ENCODE data around the gene RBMS1. TPM values are rescaled to one million over a fixed set of nuclear protein-coding genes. Genes with fewer than 3 reads are reported as not detected.

Gene RBMS1
- total and polyA plus RNA-seq, 4 experiments from 2014 or later: 101 to 131 (median 112) TPM

GRCh38 chr2:160253440-160254188 is 240.0 kb downstream of the RBMS1 start:
- CTCF ChIA-PET (ENCODE audit: partially characterized antibody): interaction anchor here (1.1 to 13.0 kb wide), 8 partner anchors 13 to 810 kb away, joined by 3 to 182 read pairs (median 6); no protein-coding TSS in a partner anchor

GRCh38 chr2:160252900-160253299 is 240.7 kb downstream of the RBMS1 start:
- no peaks in the 10 kb centered on the region for H3K27me3 Mint-ChIP-seq
- DNase-seq: no peak

More at GRCh38 chr2:160253440-160254188, 240.0 kb downstream of the RBMS1 start:
- Histone ChIP-seq H3K27me3 (ENCODE audit: insufficient read depth, low read length) (no peaks in the 10 kb centered on the region), H3K9me3 (ENCODE audit: control insufficient read depth in 1 of 2, low read length in 2 of 2) (no peaks in the 10 kb centered on the region), H3K4me1 (ENCODE audit: insufficient read depth, low read length) (no peaks in the 10 kb centered on the region), H3K36me3 (ENCODE audit: insufficient read depth, low read length) (no peaks in the 10 kb centered on the region), H3K4me3 (ENCODE audit: low read length in 2 of 2) (no peak overlapping the region), H3K27ac (ENCODE audit: low read depth, low read length) (no peak overlapping the region)
- Mint-ChIP-seq H3K36me3 (no peaks in the 10 kb centered on the region), H3K9me3 (peaks cover 0 to 2% (median 0%) of the 10 kb centered on the region in 8 donors), H3K27me3 (no peaks in the 10 kb centered on the region), H3K4me3 (no peak overlapping the region), H3K27ac (no peak overlapping the region), H3K4me1 (peaks cover 0 to 5% (median 0%) of the 10 kb centered on the region in 4 donors)
- POLR2A ChIA-PET (ENCODE audit: partially characterized antibody): no interaction called here
- intact Hi-C loops (cut with micrococcal nuclease): no loop called here
- no peak for DNase-seq

DNA sequence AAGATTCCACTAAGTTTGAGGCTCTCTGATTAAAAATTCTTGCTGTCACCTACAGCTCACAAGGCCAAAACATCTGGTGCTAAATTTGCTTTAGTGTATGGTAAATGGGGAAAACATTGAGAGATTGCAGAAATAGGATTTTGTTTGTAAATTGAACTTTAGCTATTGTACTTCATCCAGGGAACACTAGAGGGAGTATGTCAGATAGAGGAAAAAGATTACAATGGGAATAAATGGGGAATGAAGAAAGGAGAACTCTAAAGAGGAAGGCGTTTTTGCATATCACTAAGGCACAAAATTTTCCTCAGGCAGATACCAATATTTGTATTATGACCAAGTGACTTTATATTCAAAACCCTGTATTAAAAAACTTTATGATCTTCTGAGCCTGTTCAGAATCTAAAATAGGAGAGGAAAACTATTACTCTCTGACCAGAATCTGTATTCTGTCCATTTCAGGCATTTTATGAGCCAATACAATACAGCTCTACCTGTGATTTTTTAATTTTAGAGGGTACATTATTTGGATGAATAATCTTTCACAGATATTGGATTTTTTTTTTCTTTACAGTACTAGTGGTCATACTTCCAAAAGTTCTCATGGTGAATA is 241.2 kb downstream of the RBMS1 start:
- H3K4me3 Mint-ChIP-seq: no peak overlapping the region
- no peaks in the 10 kb centered on the region for H3K9me3 ChIP-seq (ENCODE audit: control insufficient read depth in 1 of 2, low read length in 2 of 2)
- no peaks in the 10 kb centered on the region for H3K4me1 ChIP-seq (ENCODE audit: insufficient read depth, low read length)
- no peaks in the 10 kb centered on the region for H3K27me3 Mint-ChIP-seq
- no peak overlapping the region for H3K4me3 ChIP-seq (ENCODE audit: low read length in 2 of 2)
- peak in 1 of 5 donors; percentile 17 for DNase-seq
- no peak overlapping the region for H3K27ac Mint-ChIP-seq
- H3K27ac ChIP-seq (ENCODE audit: low read depth, low read length): no peak overlapping the region
- POLR2A ChIA-PET (ENCODE audit: partially characterized antibody): interaction anchor here (1.4 kb wide), 1 partner anchor 742 kb away, joined by 4 read pairs; no protein-coding TSS in a partner anchor
- H3K9me3 Mint-ChIP-seq: no peaks in the 10 kb centered on the region
- intact Hi-C loops (cut with micrococcal nuclease): loop anchor here (1.0 kb wide), 4 partner anchors 667 to 811 kb away; no protein-coding TSS in a partner anchor
- no peaks in the 10 kb centered on the region for H3K27me3 ChIP-seq (ENCODE audit: insufficient read depth, low read length)
- H3K36me3 ChIP-seq (ENCODE audit: insufficient read depth, low read length): no peaks in the 10 kb centered on the region
- peaks cover 0 to 5% (median 0%) of the 10 kb centered on the region in 4 donors for H3K4me1 Mint-ChIP-seq
- CTCF ChIA-PET (ENCODE audit: partially characterized antibody): interaction anchor here (0.7 to 13.0 kb wide), 35 partner anchors 8 to 811 kb away, joined by 3 to 182 read pairs (median 4); no protein-coding TSS in a partner anchor
- H3K36me3 Mint-ChIP-seq: no peaks in the 10 kb centered on the region

More at GRCh38 chr2:160252900-160253299, 240.7 kb downstream of the RBMS1 start:
- no peaks in the 10 kb centered on the region for H3K9me3 ChIP-seq (ENCODE audit: control insufficient read depth in 1 of 2, low read length in 2 of 2)
- ChIA-PET CTCF (ENCODE audit: partially characterized antibody) (interaction anchor here (1.1 to 13.0 kb wide), 20 partner anchors 8 to 811 kb away, joined by 3 to 182 read pairs (median 4); no protein-coding TSS in a partner anchor), POLR2A (ENCODE audit: partially characterized antibody) (no interaction called here)
- Mint-ChIP-seq H3K36me3 (no peaks in the 10 kb centered on the region), H3K4me1 (peaks cover 0 to 5% (median 0%) of the 10 kb centered on the region in 4 donors), H3K27ac (no peak overlapping the region), H3K4me3 (no peak overlapping the region), H3K9me3 (peaks cover 0 to 2% (median 0%) of the 10 kb centered on the region in 8 donors)
- H3K4me3 ChIP-seq (ENCODE audit: low read length in 2 of 2): no peak overlapping the region
- no peaks in the 10 kb centered on the region for H3K36me3 ChIP-seq (ENCODE audit: insufficient read depth, low read length)
- no peaks in the 10 kb centered on the region for H3K27me3 ChIP-seq (ENCODE audit: insufficient read depth, low read length)
- intact Hi-C loops (cut with micrococcal nuclease): loop anchor here (1.0 kb wide), 4 partner anchors 666 to 810 kb away; no protein-coding TSS in a partner anchor
- no peaks in the 10 kb centered on the region for H3K4me1 ChIP-seq (ENCODE audit: insufficient read depth, low read length)
- H3K27ac ChIP-seq (ENCODE audit: low read depth, low read length): no peak overlapping the region

DNA sequence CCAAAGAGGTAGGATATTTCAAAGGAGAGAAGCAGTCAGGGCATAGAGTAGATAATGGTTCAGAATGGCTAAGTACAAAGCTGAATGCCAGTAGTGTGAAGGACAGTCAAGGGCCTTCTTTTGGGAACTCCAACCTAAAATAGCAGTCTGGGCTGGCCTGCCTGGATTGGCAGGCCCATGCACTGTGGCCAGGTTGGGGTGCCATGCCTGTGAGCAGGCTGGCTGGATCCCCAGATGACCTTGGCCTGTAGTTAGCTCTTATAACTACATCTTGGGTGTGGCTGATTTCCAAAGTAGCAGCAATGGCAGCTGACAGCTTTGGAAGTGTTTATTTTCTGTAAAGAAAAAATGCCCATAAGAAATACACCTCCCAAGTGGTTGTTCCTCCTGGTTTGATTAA is 242.0 kb downstream of the RBMS1 start:
- Mint-ChIP-seq H3K27me3 (no peaks in the 10 kb centered on the region), H3K36me3 (no peaks in the 10 kb centered on the region), H3K27ac (no peak overlapping the region), H3K4me3 (no peak overlapping the region), H3K9me3 (no peaks in the 10 kb centered on the region), H3K4me1 (peaks cover 0 to 5% (median 0%) of the 10 kb centered on the region in 4 donors)
- intact Hi-C loops (cut with micrococcal nuclease): no loop called here
- no peak overlapping the region for H3K27ac ChIP-seq (ENCODE audit: low read depth, low read length)
- H3K9me3 ChIP-seq (ENCODE audit: control insufficient read depth in 1 of 2, low read length in 2 of 2): no peaks in the 10 kb centered on the region
- no peak for DNase-seq
- no peaks in the 10 kb centered on the region for H3K4me1 ChIP-seq (ENCODE audit: insufficient read depth, low read length)
- no peaks in the 10 kb centered on the region for H3K36me3 ChIP-seq (ENCODE audit: insufficient read depth, low read length)
- ChIA-PET CTCF (ENCODE audit: partially characterized antibody) (interaction anchor here (0.7 to 13.0 kb wide), 37 partner anchors 7 to 1023 kb away, joined by 3 to 182 read pairs (median 4); no protein-coding TSS in a partner anchor), POLR2A (ENCODE audit: partially characterized antibody) (interaction anchor here (1.0 to 1.4 kb wide), 2 partner anchors 712 to 742 kb away, joined by 3 to 4 read pairs; no protein-coding TSS in a partner anchor)
- no peaks in the 10 kb centered on the region for H3K27me3 ChIP-seq (ENCODE audit: insufficient read depth, low read length)
- H3K4me3 ChIP-seq (ENCODE audit: low read length in 2 of 2): no peak overlapping the region

- no peaks in the 10 kb centered on the region for H3K27me3 Mint-ChIP-seq
- ChIA-PET POLR2A (ENCODE audit: partially characterized antibody) (no interaction called here), CTCF (ENCODE audit: partially characterized antibody) (interaction anchor here (3.0 to 13.0 kb wide), 2 partner anchors 720 to 743 kb away, joined by 24 to 182 read pairs; no protein-coding TSS in a partner anchor)
- no peak for DNase-seq
- no peaks in the 10 kb centered on the region for H3K36me3 ChIP-seq (ENCODE audit: insufficient read depth, low read length)
- H3K4me3 Mint-ChIP-seq: no peak overlapping the region
- peaks cover 0 to 5% (median 0%) of the 10 kb centered on the region in 4 donors for H3K4me1 Mint-ChIP-seq
- no peak overlapping the region for H3K4me3 ChIP-seq (ENCODE audit: low read length in 2 of 2)
- no peaks in the 10 kb centered on the region for H3K27me3 ChIP-seq (ENCODE audit: insufficient read depth, low read length)
- no peaks in the 10 kb centered on the region for H3K36me3 Mint-ChIP-seq
- no peaks in the 10 kb centered on the region for H3K9me3 ChIP-seq (ENCODE audit: control insufficient read depth in 1 of 2, low read length in 2 of 2)
- no peaks in the 10 kb centered on the region for H3K4me1 ChIP-seq (ENCODE audit: insufficient read depth, low read length)
- intact Hi-C loops (cut with micrococcal nuclease): no loop called here
- H3K27ac Mint-ChIP-seq: no peak overlapping the region
- H3K27ac ChIP-seq (ENCODE audit: low read depth, low read length): no peak overlapping the region
- H3K9me3 Mint-ChIP-seq: no peaks in the 10 kb centered on the region
Observed at GRCh38 chr2:160249876-160250275, 243.7 kb downstream of the RBMS1 start.

- no peaks in the 10 kb centered on the region for H3K9me3 Mint-ChIP-seq
- H3K27me3 ChIP-seq (ENCODE audit: insufficient read depth, low read length): no peaks in the 10 kb centered on the region
- no peaks in the 10 kb centered on the region for H3K36me3 Mint-ChIP-seq
- ChIA-PET CTCF (ENCODE audit: partially characterized antibody) (interaction anchor here (1.5 to 13.0 kb wide), 2 partner anchors 37 to 745 kb away, joined by 3 to 182 read pairs; no protein-coding TSS in a partner anchor), POLR2A (ENCODE audit: partially characterized antibody) (no interaction called here)
- no peaks in the 10 kb centered on the region for H3K36me3 ChIP-seq (ENCODE audit: insufficient read depth, low read length)
- H3K27ac ChIP-seq (ENCODE audit: low read depth, low read length): no peak overlapping the region
- H3K27me3 Mint-ChIP-seq: no peaks in the 10 kb centered on the region
- DNase-seq: no peak
- intact Hi-C loops (cut with micrococcal nuclease): no loop called here
- no peak overlapping the region for H3K4me3 Mint-ChIP-seq
- H3K4me3 ChIP-seq (ENCODE audit: low read length in 2 of 2): no peak overlapping the region
- no peak overlapping the region for H3K27ac Mint-ChIP-seq
- H3K4me1 Mint-ChIP-seq: peaks cover 0 to 4% (median 0%) of the 10 kb centered on the region in 4 donors
- no peaks in the 10 kb centered on the region for H3K4me1 ChIP-seq (ENCODE audit: insufficient read depth, low read length)
- H3K9me3 ChIP-seq (ENCODE audit: control insufficient read depth in 1 of 2, low read length in 2 of 2): no peaks in the 10 kb centered on the region
Observed at GRCh38 chr2:160247296-160248035, 246.1 kb downstream of the RBMS1 start.
